Measurements from ENCODE around the gene CGN.
A peak's percentile ranks its signal among the peaks of the same experiment; 100 is the strongest.

CGN gene

DNA sequence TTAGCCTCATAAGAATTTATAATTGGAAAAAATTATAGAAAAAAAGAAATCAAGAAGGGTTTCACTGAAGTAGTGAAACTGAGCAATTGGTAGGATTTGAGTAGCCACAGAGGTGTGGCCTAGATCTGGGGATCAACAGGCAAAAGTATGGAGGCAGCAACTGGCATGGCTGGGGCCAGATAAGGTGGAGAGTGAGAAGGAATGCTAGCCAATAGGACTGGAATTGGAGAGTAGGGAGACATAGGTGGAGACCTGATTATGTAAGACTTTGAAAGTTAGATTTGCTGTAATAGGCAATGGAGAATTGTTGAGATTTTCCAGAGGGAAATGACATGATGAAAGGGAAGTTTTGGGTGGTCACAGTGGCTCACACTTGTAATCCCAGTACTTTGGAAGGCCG lies 24.6 kb upstream of the CGN start:
- DNase-seq (ENCODE audit: low read depth), result no peak
- TF ChIP-seq, protein P1, sequence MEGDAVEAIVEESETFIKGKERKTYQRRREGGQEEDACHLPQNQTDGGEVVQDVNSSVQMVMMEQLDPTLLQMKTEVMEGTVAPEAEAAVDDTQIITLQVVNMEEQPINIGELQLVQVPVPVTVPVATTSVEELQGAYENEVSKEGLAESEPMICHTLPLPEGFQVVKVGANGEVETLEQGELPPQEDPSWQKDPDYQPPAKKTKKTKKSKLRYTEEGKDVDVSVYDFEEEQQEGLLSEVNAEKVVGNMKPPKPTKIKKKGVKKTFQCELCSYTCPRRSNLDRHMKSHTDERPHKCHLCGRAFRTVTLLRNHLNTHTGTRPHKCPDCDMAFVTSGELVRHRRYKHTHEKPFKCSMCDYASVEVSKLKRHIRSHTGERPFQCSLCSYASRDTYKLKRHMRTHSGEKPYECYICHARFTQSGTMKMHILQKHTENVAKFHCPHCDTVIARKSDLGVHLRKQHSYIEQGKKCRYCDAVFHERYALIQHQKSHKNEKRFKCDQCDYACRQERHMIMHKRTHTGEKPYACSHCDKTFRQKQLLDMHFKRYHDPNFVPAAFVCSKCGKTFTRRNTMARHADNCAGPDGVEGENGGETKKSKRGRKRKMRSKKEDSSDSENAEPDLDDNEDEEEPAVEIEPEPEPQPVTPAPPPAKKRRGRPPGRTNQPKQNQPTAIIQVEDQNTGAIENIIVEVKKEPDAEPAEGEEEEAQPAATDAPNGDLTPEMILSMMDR (conservative IDR thresholded peaks at IDR 0.05; ENCODE audit: low read depth, low read length), result no peak
- H3K4me3 ChIP-seq (ENCODE audit: low read depth, low read length), result no peak overlapping the region

DNA sequence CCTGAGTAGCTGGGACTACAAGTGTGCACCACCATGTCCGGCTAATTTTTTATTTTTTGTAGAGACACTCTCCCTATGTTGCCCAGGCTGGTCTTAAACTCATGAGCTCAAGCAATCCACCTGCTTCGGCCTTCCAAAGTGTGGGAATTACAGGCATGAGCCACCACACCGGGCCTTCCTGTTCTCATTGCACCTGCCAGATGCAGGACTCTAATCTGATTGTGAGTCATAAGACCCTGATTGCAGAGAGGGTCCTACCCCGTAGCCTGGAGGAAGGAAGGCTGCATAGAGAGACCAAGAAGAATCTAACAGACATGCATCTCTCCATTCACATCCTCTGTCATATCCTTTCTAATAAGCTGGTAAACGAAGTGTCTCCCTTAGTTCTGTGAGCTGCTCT lies 19.5 kb upstream of the CGN start:
- TF ChIP-seq, protein P1 (conservative IDR thresholded peaks at IDR 0.05; ENCODE audit: low read depth, low read length), result no peak
- no peak for DNase-seq (ENCODE audit: low read depth)
- H3K4me3 ChIP-seq (ENCODE audit: low read depth, low read length), result no peak overlapping the region

DNA sequence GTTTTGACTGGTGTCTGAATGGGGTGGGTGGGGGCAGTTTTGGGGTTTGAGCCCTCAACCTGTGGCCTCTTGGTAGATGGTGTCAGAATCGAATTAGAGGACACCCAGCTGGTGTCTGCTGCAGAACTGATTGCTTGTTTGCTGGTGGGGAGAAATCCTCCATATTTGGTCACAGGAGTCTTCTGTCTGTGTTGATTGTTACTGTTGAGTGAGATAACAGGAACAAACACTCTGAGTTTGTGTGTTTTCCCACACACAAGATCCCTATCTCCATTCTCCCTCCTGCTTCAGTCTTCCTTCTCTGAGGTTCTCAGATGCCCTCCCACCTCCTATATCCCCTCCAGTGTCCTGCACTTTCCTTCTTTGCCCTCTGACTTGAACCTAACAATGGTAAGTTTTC lies 19.1 kb upstream of the CGN start:
- no peak overlapping the region for H3K4me3 ChIP-seq (ENCODE audit: low read depth, low read length)
- TF ChIP-seq, protein P1 (conservative IDR thresholded peaks at IDR 0.05; ENCODE audit: low read depth, low read length), result no peak
- DNase-seq (ENCODE audit: low read depth), result no peak

DNA sequence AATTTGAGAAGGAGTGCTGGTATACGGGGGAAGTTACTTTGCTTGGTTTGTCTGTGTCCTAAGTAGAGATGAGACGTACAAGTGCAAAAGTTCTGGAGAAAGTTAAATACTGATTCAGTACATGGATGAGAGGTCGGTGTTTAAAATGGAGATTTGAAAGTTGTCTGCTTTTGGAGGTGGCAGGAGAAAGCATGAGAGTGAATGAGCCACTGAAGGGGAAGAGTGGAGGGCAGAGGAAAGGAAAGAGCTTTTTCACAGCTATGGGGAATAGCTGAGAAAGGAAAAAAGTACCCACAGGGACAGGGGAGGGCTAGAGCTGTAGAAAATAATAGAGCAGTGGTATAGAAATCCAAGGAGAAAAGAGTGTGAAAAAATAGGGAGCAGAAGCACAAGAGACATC lies 18.1 kb upstream of the CGN start:
- no peak overlapping the region for H3K4me3 ChIP-seq (ENCODE audit: low read depth, low read length)
- TF ChIP-seq, protein P1 (conservative IDR thresholded peaks at IDR 0.05; ENCODE audit: low read depth, low read length), result no peak
- no peak for DNase-seq (ENCODE audit: low read depth)

DNA sequence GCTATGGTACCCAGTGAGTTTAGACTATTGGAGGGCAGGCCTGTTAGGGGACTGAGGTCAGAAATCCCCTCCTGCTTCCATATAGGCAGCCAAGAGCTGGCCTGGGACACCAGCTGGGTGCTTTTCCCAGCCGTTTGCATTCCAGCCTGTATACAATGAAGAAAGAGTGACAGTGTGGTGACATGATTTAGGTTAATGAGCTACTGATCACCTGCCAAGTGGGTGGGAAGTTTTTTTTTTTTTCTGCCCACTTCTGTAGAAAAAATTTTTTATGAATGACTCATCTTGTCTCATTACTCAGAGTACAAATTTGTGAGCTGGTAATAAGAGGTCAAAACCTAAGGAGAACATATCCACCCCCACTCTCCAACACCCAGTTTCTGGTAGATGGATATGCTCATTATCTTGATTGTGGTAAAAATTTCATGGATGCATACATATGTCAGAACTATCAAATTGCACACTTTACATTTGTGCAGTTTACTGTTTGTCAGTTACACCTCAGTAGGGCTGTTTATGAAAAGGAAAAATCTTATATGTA lies 16.4 kb upstream of the CGN start:
- peak; percentile 69 for DNase-seq (ENCODE audit: low read depth)

DNA sequence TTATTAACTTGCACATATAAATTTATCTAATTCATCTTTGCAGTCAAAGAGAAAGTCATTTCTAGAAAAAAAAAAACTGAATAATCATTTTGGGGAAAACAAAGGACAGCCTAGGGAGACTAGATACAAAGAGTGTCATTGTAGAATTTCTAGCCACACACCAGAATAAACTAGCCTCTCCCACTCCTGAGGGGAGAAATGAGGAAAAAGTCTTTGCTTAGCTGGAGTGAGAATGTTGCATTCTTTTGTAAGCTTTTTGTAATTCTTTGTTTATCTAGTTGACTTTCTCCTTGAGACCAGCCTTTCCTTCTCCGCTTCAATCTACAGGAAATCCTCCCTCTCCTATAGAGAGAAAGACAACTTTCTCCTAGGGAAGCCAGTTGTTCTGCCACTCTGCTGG lies 15.9 kb upstream of the CGN start:
- H3K4me3 ChIP-seq (ENCODE audit: low read depth, low read length), result no peak overlapping the region
- DNase-seq (ENCODE audit: low read depth), result peak; percentile 14
- TF ChIP-seq, protein P1 (conservative IDR thresholded peaks at IDR 0.05; ENCODE audit: low read depth, low read length), result no peak

More for the DNA sequence above, 16.4 kb upstream of the CGN start:
- no peak overlapping the region for H3K4me3 ChIP-seq (ENCODE audit: low read depth, low read length)
- TF ChIP-seq, protein P1 (conservative IDR thresholded peaks at IDR 0.05; ENCODE audit: low read depth, low read length), result no peak

DNA sequence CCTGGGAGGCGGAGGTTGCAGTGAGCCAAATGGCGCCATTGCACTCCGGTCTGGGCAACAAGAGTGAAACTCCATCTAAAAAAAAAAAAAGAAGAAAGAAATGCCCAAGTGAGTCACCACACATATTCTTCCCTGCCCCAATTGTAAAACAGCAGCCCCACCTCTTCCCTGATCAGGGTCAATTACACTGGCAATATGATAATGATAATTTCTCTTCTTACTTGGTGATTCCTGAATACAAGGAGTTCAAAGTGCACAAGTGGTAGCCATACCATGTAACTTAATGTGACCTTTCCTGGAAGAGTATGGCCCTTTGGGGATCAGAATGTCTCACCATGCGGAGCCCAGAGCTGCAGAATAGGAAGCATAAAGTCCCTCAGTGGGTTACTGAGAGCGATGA lies 11.8 kb upstream of the CGN start:
- TF ChIP-seq, protein P1 (conservative IDR thresholded peaks at IDR 0.05; ENCODE audit: low read depth, low read length), result no peak
- DNase-seq (ENCODE audit: low read depth), result no peak
- H3K4me3 ChIP-seq (ENCODE audit: low read depth, low read length), result no peak overlapping the region

Measured in choroid plexus epithelial cell (primary cell).